ENCODE measurements around the gene PI16.

DNA sequence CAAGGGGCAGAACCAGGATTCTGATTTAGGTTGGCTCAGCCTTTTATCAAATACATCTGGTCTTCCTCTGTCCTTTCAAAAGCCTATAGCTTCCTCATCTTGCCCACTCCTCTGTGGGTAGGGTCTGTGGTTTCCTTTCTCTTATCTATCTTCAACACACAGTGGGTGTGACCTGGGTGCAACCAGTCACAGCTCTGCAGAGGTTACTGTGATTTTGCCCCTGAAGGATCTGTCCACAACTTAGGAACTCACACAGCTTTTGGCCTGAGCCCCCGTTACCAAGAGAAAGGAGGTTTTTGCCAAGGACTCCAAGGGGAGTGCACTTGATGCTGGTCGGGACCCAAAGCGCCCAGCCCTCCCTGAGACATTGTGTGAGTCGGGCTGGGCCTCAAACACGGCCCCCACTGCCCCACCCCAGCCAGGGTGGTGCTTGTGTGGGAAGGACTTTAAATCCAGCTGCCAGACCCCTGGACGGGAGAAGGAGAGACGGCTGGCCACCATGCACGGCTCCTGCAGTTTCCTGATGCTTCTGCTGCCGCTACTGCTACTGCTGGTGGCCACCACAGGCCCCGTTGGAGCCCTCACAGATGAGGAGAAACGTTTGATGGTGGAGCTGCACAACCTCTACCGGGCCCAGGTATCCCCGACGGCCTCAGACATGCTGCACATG, at the start of gene PI16:
- TF ChIP-seq POLR2A (IDR thresholded peaks at IDR 0.05; ENCODE audit: low read length): no peak
- no peak for TF ChIP-seq GATA1 (IDR thresholded peaks at IDR 0.05; ENCODE audit: low read depth, low read length)
